SU-DHL-6 (cell line): ENCODE results near the gene NMNAT2.

Source experiments
- H2AFZ ChIP-seq: fragments of 200-600 bp; sonication (generic); 2 replicates; pipeline ENCODE4 v1.6.1; 2014; ENCODE audit warnings: low read depth, mild to moderate bottlenecking, moderate library complexity, mixed read lengths, antibody characterized with exemption, low read length; ENCODE audit not compliant: severe bottlenecking
- H3F3A ChIP-seq: fragments of 200-600 bp; shearing (Covaris generic); 2 replicates; pipeline ENCODE4 v1.6.0; 2016; ENCODE audit warnings: antibody characterized with exemption, mild to moderate bottlenecking; ENCODE audit not compliant: insufficient read depth
- H3K27ac ChIP-seq: fragments of 200-600 bp; sonication (generic); 2 replicates; pipeline ENCODE4 v1.5.1; 2016; ENCODE audit warnings: low read depth, mild to moderate bottlenecking, low read length, moderate library complexity, mixed read lengths
- H3K27me3 ChIP-seq: fragments of 200-600 bp; sonication (generic), shearing (Covaris generic); 2 replicates; pipeline ENCODE4 v1.6.0; 2014; ENCODE audit warnings: mild to moderate bottlenecking, low read length
- H3K36me3 ChIP-seq: fragments of 200-600 bp; sonication (generic); 2 replicates; pipeline ENCODE4 v1.6.1; 2014; ENCODE audit warnings: mild to moderate bottlenecking, low read length, mixed read lengths
- H3K4me2 ChIP-seq: fragments of 300-600, 200-600 bp; shearing (Covaris generic), sonication (generic); 2 replicates; pipeline ENCODE4 v1.6.0; 2014; ENCODE audit warnings: low read length, low read depth, mild to moderate bottlenecking; ENCODE audit not compliant: poor library complexity, severe bottlenecking
- H3K4me3 ChIP-seq: fragments of 200-600 bp; sonication (generic); 2 replicates; pipeline ENCODE4 v1.5.1; 2014; ENCODE audit warnings: antibody characterized with exemption, low read length, mild to moderate bottlenecking, mixed read lengths; ENCODE audit not compliant: insufficient read depth, poor library complexity, severe bottlenecking
- H3K79me2 ChIP-seq: fragments of 200-600 bp; sonication (generic); 2 replicates; pipeline ENCODE4 v1.6.1; 2014; ENCODE audit warnings: mild to moderate bottlenecking, low read length, moderate library complexity; ENCODE audit not compliant: insufficient read depth
- H3K9ac ChIP-seq: fragments of 200-600 bp; sonication (generic); 2 replicates; pipeline ENCODE4 v1.7.0; 2014; ENCODE audit warnings: mild to moderate bottlenecking, low read length
- H3K9me2 ChIP-seq: fragments of 200-600 bp; sonication (generic); replicated peaks from 2 replicates; pipeline ENCODE4 v1.6.1; 2014; ENCODE audit warnings: low read length; ENCODE audit not compliant: insufficient read depth
- H3K9me3 ChIP-seq: fragments of 200-600 bp; sonication (generic); 2 replicates; pipeline ENCODE4 v1.6.1; 2014; ENCODE audit warnings: low read length, mixed read lengths; ENCODE audit not compliant: insufficient read depth
- H4K20me1 ChIP-seq: fragments of 200-600 bp; sonication (generic); 2 replicates; pipeline ENCODE4 v1.6.1; 2014; ENCODE audit warnings: low read depth, mild to moderate bottlenecking, antibody characterized with exemption, low read length, moderate library complexity, mixed read lengths
- CTCF ChIP-seq: fragments of 200-600 bp; sonication (generic); IDR thresholded peaks from one replicate; pipeline ENCODE4 v1.5.1; 2017; ENCODE audit warnings: antibody characterized with exemption, mild to moderate bottlenecking, low read length, moderate library complexity; ENCODE audit not compliant: insufficient read depth, poor library complexity, severe bottlenecking
- EZH2phosphoT487 ChIP-seq: fragments of 200-600 bp; sonication (generic), shearing (Covaris generic); conservative IDR thresholded peaks from 2 replicates; pipeline ENCODE4 v1.6.1; 2018; ENCODE audit warnings: mild to moderate bottlenecking, antibody characterized with exemption, low read length, moderate library complexity, mixed read lengths

The NMNAT2 gene

GRCh38 chr1:183263886-183264602 lies 154.1 kb downstream of the NMNAT2 start:
- TF ChIP-seq CTCF = no peak
- no peak for TF ChIP-seq EZH2phosphoT487
- Histone ChIP-seq H4K20me1 (no peaks in the 10 kb centered on the region), H3K27ac (no peak overlapping the region), H3K27me3 (no peaks in the 10 kb centered on the region), H2AFZ (no peak overlapping the region), H3K79me2 (no peaks in the 10 kb centered on the region), H3K9ac (no peak overlapping the region), H3K4me3 (no peak overlapping the region), H3K36me3 (no peaks in the 10 kb centered on the region), H3K9me2 (no peaks in the 10 kb centered on the region), H3K4me2 (no peak overlapping the region), H3F3A (no peaks in the 10 kb centered on the region), H3K9me3 (no peaks in the 10 kb centered on the region)

GRCh38 chr1:183262628-183263200 lies 155.5 kb downstream of the NMNAT2 start:
- no peak overlapping the region for H3K27ac ChIP-seq
- H3K9me3 ChIP-seq = no peaks in the 10 kb centered on the region
- no peak for TF ChIP-seq CTCF
- no peak for TF ChIP-seq EZH2phosphoT487
- no peak overlapping the region for H3K4me3 ChIP-seq
- no peaks in the 10 kb centered on the region for H3K36me3 ChIP-seq
- no peak overlapping the region for H3K9ac ChIP-seq
- no peaks in the 10 kb centered on the region for H3F3A ChIP-seq
- no peaks in the 10 kb centered on the region for H4K20me1 ChIP-seq
- no peaks in the 10 kb centered on the region for H3K9me2 ChIP-seq
- no peaks in the 10 kb centered on the region for H3K27me3 ChIP-seq
- no peak overlapping the region for H2AFZ ChIP-seq
- H3K4me2 ChIP-seq = no peak overlapping the region
- no peaks in the 10 kb centered on the region for H3K79me2 ChIP-seq

- Histone ChIP-seq H3F3A (no peaks in the 10 kb centered on the region), H4K20me1 (no peaks in the 10 kb centered on the region), H3K79me2 (no peaks in the 10 kb centered on the region), H3K4me2 (no peak overlapping the region), H3K9me2 (no peaks in the 10 kb centered on the region), H3K4me3 (no peak overlapping the region), H3K9me3 (peaks cover 4% of the 10 kb centered on the region; the same call in 1 of the 2 replicates), H3K36me3 (no peaks in the 10 kb centered on the region), H3K27me3 (no peaks in the 10 kb centered on the region), H3K9ac (no peak overlapping the region), H2AFZ (no peak overlapping the region), H3K27ac (no peak overlapping the region)
- TF ChIP-seq EZH2phosphoT487 = no peak
- TF ChIP-seq CTCF = no peak
Observed at GRCh38 chr1:183259924-183260323, 158.3 kb downstream of the NMNAT2 start.
